ENCODE measurements around the gene RAP1GAP.

Gene RAP1GAP

DNA sequence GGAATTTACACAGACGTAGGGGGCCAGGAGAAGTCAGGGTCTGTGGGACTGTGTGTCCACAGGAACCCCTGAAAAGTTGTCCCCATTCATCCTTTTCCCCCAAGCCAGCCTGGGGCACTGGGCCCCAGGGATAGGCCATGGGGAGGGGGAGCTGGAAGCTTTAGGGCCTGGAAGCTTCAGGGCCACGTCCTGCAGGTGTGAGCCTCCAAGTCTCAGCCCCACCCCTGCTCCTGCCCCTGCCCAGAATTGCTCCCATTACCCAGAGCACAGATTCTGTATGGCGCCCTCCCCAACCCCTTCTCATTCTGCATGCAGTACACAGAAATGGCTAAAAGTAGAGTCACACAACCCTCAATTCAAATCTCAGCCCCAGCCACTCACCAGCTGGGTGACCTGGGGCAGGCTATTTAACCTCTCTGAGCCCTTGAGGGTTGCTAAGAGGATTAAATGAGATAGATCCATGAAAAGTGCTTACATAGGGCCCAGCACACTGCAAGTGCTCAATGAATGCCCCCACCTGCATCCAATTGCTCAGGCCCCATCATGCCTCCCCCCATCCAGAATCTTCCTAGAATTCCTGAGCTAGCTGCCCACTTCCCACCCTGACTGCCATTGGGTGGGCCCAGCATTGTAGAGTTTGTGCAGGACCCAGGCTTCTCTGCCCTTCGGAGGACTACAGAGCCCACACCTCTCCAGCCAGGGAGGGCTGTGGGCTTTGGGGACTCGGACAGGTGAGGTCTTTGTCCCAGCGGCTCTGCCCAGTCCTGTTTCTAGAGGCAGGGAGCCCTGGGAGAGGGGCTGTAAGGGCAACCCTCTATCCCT, 6.5 kb downstream of the RAP1GAP start:
- no peak for DNase-seq (ENCODE audit: low spot score)

DNA sequence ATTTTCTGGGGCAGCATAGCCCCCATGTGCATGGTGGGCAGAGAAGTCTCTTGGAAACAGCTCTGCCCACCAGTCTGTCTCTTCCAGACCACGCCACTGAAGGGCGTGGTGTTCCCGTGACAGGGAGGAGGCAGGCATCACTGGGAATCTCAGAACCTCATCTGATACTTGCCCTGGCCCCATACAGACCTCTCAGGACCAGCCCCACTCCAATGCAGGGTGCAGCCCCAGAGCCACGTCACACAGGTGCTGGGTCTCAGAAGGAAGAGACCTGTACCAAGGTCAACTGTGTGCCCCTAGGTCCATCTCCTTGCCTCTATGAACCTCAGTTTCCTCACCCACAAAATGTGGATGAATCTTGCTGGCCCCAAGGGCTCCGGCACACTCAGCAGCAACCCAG, 7.3 kb downstream of the RAP1GAP start:
- DNase-seq (ENCODE audit: low spot score), result no peak

DNA sequence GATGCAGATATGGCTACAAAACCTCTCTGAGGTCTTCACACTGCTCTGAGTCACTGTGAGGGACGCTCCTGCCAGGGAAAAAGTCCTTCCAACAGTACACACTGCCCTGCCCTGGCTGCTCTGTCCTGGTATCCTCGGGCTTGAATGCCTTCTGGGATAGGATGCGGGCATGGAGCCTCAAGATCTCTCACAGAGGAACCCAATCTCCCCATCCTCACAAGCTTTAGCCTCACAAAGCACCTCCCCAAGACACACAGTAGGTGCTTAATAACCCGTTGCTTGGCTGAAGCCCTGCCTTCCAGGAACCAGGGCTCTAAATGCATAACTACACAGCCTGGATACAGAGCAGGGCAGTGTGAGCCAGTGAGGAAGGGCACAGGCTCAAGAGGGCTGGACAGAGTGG, 9.2 kb downstream of the RAP1GAP start:
- no peak for DNase-seq (ENCODE audit: low spot score)

DNA sequence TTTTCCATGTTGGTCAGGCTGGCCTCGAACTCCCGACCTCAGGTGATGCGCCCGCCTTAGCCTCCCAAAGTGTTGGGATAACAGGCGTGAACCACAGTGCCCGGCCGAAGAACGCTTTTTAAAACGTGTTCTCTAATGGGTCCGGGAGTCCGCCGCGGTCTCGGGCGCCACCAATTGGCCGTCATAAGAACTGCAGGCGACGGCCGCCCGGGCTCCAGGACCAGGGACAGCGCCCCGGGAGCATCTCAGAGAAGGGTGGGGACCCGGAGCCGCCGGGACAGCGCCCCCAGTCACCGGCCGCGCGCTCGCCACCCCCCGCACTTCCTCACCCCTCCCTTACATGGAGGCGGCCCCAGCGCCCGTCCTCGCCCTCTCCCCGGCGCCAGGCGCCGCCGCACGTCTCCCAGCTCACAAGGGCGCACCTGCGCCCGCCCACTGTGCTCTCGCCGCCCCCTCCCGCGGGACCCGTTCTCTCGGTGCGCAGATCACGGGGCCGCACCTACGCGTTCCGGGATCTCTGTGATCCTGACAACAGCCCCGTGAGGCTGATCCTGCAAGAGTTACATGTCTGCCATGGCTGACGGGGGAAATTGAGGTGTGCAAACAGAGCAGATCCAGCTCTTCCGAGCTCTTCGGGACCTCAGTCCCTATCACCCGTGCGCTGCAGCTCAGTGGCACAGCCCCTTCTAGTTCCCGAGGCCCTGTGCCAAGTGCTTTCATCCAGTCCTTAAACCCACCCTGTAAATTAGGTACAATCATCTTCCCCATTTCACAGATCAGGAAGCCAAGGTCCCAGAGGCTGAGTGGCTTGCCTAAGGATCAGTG, 9.8 kb downstream of the RAP1GAP start:
- DNase-seq (ENCODE audit: low spot score), result peak; percentile 96

DNA sequence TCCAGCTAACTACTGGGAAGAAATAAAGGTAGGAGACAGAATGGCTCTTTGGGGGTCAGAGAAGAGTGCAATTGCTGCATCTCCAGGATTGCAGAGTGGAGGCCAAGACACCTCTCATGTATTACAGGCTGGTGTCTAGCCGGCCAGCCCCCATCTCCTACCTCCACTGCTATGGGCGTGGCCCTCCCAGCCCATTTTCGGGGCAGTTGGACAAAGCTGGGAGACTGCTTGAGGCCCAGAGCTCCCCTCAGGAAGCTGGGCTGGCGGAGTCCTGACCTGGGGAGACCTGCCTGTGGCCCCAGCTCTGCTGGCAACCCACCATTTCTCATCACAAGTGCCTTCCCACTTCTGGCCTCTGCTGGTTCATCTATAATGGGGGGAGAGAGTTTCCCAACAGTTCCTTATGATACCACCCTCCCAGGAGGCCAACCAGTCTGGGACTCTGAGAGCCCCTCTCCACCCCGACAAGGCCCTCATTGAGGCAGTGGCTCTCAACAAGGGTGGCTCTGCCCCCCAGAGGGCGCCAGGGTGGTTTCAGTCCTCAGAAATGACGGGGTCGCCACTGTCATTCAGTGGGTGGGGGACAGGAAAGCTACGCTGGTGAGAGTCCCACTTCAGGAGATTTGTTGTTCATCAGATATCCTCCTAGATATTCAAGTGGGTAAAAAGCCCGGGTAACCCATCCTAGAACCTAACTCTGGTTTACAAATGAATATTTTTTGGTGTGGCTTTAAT, 11.5 kb downstream of the RAP1GAP start:
- DNase-seq (ENCODE audit: low spot score), result no peak

DNA sequence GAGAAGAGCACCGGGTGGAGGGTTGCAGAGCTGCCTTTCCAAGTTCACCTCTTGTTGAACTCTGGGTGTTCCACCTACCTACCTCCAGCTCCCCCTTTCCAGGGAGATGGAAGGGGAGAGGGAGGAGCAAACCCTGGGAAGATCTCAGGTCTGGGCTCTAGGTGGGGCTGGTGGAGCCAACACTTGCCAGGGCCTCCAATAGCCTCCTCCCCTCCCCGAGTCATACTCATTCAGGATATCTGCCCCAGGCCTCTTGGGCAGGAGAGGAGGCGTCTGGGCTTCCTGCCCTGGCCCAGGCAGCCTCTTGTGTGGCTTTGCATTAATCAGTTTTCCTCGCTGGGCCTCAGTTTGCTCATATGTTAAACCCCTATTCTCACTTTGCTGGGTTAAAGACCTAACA, 13.4 kb downstream of the RAP1GAP start:
- no peak for DNase-seq (ENCODE audit: low spot score)

DNA sequence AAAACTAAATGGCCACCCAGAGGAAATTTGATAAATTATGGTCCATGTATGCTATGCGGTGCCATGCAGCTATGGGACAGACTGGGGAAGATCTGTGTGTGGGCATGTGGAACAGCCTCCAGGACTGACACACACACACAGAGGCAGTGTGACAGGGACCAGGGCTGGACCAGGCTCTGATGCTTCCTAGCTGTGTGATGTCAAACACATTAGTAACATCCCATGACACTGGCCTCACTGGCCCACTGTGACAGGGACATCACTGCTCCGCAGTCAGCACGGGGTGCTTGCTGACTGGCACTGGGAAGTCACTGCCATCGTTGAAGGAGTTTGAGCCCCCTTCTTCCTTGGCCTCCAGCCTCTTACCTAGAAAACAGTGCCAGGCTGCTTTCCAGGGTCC, 13.9 kb downstream of the RAP1GAP start:
- DNase-seq (ENCODE audit: low spot score), result no peak

DNA sequence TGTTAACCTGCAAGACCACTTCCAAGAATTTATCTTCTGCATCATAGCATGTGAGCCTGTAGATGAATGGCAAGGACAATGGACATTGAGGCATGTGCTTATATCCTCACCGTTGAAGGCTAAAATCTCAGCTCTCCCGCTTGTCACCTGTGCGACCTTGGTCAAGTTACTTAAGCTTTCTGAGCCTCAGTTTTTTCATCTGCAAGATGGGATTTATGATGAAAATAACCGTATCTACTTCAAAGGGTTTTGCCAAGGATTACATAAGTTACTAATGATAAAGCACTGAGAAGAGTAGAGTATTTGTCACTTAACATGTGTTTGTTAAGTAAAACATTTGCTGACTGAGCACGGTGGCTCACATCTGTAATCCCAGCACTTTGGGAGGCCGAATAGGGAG, 14.9 kb downstream of the RAP1GAP start:
- no peak for DNase-seq (ENCODE audit: low spot score)

DNA sequence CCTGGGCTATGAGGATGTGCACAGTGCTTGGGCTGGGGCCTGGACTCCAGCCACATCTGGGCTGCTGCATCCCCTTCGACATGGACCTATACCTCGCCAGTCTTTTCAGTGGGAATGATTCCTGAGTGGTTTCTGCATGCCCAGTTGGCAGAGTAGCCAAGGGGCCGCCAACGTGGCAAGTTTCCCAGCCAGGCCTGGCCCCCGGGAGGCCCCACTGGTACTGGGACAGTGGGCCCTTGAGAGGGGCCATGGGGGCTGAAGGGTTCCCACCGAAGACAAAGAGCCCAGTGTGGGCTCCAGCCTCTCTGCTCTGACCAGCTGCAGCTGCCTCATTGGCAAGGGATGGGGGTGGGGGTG, 15.4 kb downstream of the RAP1GAP start:
- no peak for DNase-seq (ENCODE audit: low spot score)

DNA sequence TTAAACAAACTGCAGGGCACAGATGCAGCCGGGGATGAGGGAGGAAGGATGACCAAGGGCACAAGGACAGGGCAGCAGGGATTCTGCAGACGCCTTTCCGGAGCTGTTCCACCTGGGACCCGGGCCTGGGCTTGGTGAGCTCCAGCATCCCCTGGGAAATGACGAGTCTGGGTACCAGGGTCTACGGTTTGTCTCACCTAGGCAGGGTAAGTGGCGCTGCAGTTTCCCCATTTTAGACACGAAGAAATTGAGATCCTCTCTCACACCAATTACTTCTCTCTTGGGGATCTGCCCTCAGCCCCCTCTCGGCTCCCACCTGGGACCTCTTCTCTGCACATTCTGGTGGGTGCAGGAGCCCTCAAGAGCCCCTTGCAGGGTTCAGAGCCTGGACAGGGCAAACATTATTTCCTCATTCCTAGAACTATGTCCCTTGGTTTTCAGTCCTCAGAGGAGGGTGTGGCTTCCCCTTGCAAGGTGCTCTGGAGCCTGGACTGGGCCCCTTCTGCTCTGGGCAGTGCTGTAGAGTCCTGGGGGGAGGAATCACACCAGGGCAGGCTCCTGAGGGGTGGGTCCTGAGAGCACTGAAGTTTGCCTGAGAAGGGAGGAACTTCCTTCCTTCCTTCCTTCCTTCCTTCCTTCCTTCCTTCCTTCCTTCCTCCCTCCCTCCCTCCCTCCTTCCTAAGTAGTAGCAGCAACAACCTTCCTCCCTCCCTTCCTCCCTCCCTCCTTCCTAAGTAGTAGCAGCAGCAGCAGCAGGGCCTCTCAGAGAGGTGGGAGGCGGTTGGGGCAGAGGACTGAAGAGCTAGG, 16.0 kb downstream of the RAP1GAP start:
- no peak for DNase-seq (ENCODE audit: low spot score)

DNA sequence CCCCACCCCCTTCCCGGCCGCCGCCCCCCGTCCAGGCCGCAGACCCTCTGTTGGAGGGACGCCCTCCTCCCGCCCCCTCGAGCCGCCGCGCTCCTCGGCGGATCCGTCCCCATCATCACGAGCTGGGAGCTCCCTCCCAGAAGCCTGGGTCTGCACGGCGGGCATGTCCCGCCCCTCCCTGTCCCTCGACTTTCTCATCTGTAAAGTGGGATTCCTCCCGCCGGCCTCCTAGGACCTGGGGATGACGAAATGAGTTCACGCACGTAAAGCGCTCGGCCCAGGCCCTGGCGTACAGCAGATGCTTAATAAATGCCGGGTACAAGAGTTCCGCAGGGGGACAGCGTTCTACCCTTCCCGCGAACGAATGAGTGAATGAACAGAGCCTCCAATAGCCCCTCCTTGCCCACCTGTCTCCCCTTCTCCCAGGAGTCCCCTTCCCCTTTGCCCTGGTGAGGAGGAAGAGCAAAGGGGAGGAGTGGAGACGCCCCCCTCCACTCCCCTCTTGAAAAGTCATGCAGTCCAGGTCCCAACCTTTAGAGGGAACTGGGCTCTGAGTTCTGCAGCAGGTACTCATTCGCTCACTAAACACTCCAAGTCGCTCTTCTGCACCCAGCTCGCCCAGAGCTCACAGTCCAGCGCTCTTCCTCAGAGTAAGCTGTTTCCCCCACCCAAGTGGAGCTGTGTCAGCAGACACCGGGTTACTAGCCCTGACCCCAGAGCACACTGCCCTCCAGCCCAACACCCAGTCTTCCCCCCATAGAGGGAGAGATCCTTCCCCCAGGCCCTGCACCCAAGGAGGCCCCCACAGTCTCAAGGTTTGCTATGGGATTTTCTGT, 16.8 kb downstream of the RAP1GAP start:
- no peak for DNase-seq (ENCODE audit: low spot score)

DNA sequence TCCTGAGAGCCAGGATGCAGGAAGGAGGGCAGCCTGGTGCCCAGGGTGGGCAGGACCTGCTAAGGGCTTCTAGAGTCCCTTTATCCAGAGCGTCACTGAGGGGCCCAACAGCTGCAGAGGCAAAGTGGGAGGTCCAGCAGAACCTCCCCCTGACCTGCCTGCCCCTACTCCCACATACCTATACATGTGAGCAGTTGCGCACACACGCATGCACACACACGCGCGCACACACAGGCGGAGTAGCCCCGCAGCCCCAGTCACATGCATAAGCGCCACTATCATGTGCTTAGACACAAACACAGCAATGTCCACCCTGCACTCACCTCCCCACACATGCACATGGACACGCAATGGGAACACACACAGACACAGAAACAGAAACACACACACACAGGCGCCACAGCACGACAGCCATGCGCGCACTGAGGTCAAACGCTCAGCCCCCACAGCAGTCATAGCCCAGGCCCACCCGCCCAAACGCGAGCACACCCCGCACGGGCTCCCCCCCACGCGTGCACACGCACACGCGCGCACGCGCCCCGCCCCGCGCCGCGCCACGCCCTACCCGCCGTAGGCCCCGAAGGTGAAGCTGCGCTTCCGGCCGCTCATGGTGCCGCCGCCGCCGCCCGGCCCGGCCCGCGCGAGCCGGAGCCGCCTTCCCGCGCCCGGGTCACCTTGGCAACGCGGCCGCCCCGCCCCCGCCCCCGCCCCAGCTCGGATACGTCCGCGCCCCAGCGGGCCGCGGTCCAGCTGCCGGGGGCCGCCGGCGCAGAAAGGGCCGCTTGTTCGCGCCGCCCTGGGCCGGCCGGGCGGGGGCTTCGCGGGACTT, 17.7 kb downstream of the RAP1GAP start:
- peak; percentile 64 for DNase-seq (ENCODE audit: low spot score)

DNA sequence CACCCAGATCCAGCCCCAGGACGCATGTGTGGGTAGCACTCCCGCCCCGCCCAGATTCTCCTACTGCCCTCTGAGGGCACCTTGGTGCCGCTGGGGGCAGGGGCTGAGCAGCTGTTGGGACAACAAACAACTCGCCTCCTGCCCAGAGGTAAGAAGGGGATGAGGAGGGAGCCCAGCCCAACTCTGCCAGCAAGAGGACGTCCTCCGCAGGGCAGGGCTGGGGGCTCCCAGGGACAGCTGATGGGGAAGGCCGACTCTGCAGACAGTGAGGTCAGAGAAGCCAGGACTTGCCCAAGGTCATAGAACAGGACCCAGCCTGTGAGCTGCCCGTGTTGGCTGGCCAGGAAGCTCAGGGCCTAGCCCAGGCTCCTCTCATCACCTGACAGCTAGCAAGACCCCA, 18.8 kb downstream of the RAP1GAP start:
- DNase-seq (ENCODE audit: low spot score), result no peak

DNA sequence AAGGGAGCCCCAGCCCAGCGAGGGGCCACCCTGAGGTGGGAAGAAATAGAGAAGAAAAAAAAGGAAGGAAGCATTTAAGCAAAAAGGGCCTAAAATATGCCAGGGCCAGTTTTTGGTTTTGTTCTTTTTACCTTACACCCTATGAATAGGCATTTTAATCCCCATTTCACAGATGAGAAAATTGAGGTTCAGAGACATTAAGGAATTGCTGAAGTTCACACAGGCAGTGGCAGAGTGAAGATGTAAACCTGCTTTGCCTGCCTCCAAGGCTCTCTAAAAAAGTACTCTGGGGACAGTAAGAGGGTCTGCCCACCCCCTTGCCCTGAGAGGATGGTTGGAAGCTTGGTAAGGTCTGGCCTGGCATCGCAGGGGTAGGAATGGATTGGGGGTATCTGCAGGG, 19.8 kb downstream of the RAP1GAP start:
- DNase-seq (ENCODE audit: low spot score), result no peak

DNA sequence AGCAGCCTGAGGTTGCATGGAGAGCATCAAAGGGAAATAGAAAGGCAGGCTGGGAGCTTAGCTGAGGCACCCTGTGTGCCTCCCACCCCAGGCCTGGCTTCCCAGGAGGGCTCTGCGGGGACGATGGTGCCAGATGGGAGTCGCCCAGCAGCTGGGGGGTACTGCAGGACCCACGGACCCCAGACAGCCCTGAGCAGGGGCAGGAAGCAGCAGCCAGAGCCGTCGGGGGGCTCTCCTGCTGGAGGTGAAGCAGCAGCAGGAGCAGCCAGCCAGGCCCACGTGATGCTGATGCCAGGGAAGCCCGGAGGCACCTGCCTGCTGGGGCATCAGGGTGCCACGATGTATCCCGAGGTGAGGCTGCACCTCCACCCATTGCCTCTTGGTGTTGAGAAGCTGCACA, 20.4 kb downstream of the RAP1GAP start:
- no peak for DNase-seq (ENCODE audit: low spot score)

DNA sequence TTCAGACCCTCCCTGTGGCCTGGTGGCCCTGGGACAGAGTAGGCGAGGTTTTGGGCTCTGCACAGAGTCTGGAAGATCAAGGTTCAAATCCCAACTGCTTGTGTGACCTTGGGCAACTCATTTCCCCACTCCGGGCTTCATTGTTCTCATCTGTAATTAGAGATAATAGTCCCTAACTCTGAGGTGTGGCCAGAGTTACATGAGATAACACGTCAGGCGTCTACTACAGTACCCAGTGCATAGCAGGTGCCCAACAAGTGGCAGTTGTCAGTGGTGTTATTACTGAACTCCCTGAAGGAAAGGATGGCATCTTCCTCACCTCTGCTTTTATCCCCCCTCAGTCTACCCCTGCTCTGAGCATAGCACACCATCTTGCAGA, 20.8 kb downstream of the RAP1GAP start:
- no peak for DNase-seq (ENCODE audit: low spot score)

DNA sequence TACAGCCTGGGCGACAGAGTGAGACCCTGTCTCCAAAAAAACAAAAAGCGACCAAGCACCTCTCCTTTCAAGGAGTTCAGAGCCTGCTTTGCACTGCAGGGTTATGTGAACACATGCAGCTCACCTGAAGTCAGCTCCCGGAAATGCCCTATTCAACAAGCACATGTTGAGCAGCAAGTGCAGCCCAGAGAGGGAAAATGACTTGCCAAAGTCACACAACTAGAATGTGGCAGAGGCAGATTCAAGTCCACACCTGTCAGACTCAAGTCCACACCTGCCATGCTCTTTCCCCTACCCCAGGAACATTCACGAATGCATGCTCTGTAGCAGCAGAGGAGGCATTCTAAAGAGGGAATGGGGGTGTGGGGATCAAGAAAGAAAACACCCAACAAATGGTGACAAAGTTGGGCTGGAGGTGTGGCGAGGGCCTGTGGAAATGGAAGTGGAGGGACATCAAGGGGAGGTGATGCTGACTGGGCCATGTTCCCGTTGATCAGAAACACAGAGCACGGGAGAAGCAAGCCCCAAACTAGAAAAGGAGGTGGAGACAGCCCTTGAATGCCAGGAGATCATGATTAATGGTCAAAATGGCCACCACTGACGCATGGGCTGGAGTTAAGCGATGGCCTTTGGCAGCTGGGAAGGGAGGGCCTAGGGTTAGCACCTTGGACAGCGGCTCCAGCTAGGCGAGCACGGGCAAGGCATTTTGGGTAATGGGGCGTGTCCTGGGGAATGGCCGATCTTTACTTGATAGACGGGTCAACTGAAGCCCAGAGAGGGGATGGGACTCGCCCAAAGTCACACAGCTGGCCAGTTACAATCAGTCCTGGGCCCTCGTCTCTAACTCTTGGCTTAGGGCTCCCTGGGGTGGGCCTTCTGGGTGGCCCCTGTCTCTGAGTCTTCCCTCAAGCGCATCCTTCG, 21.5 kb downstream of the RAP1GAP start:
- peak; percentile 88 for DNase-seq (ENCODE audit: low spot score)

DNA sequence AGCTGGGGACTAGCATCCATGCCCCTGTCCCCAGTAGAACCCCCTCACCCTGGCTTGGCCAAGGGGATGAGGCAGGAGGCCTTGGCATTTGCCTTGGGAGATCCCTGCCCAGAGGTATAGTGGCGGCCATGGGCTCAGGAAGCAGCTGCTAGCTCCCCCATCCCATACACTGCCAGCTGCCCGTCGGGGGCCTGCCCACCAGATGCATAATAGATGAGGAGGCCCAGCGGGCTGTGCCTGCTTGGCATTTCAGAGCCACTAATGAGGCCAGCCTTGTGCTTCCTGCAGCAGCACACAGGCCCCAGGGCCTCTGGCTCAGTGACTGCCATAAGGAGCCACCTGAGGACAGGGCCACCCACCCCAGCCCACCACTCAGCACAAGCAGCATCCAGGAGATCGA, 23.6 kb downstream of the RAP1GAP start:
- no peak for DNase-seq (ENCODE audit: low spot score)

DNA sequence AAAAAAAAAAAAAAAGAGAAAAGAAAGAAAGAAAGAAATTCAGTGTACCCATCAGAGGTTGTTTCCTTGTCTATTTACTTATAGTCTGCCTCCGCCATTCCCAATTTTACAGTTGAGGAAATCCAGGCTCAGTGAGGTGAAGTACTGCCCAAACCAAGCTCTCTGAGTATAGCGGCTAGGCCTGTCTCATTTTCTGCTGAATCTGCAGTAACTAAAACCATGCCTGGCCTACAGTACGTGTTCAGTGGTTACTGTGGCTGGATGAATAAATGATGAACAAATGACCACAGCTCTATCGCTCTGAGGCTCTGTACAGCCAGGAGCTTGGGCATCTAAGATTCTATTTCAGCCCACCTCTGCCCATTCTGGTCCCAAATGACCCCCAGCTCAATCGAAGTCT, 24.3 kb downstream of the RAP1GAP start:
- DNase-seq (ENCODE audit: low spot score), result no peak
